H1 (cell line): ENCODE data around the gene KLK8. TPM values are rescaled to one million over a fixed set of nuclear protein-coding genes. Genes with fewer than 3 reads are reported as not detected.
A peak's percentile ranks its signal among the peaks of the same experiment; 100 is the strongest.

Experiments
- CTCF ChIA-PET: fragments of 300-600 bp; sonication (Branson Sonifier 250); formaldehyde crosslinking; loops from one replicate; lab custom pipeline; 2021; ENCODE audit not compliant: partially characterized antibody; lab: Charles Lee
- POLR2A ChIA-PET: fragments of 300-600 bp; sonication (Branson Sonifier 250); formaldehyde crosslinking; loops from one replicate; lab custom pipeline; 2021; ENCODE audit warnings: inconsistent platforms; ENCODE audit not compliant: partially characterized antibody; lab: Charles Lee
- DNase-seq, 2 experiments: peaks; one replicate each; pipeline versions ENCODE4 v3.0.0 to v3.0.0-alpha.2; 2010 to 2022; ENCODE audit warnings: low spot score in 2 of 2, low read depth in 1 of 2, mixed read lengths in 1 of 2
- FAIRE-seq: peaks from 2 replicates; lab custom pipeline; 2011; peaks lifted over from hg19 to GRCh38; lab: Jason Lieb, UNC
- H2AFZ ChIP-seq: 2 replicates; pipeline ENCODE4 v1.8.1; 2012; ENCODE audit warnings: low read length, inconsistent platforms
- H2AK5ac ChIP-seq: 2 replicates; pipeline ENCODE4 v1.6.1; 2013; ENCODE audit warnings: low read depth, low read length
- H2BK120ac ChIP-seq: replicated peaks from 2 replicates; pipeline ENCODE3; 2013; ENCODE audit warnings: low read depth, low read length, inconsistent platforms
- H2BK12ac ChIP-seq: 2 replicates; pipeline ENCODE4 v1.6.1; 2013; ENCODE audit warnings: low read depth, low read length
- H2BK15ac ChIP-seq: 2 replicates; pipeline ENCODE4 v1.6.1; 2013; ENCODE audit warnings: low read length
- H2BK20ac ChIP-seq: 2 replicates; pipeline ENCODE4 v1.6.1; 2013; ENCODE audit warnings: low read length
- H2BK5ac ChIP-seq: 2 replicates; pipeline ENCODE4 v1.6.1; 2013; ENCODE audit warnings: low read depth, low read length
- H3K14ac ChIP-seq: 2 replicates; pipeline ENCODE4 v1.6.1; 2013; ENCODE audit warnings: inconsistent platforms; ENCODE audit not compliant: insufficient read length
- H3K18ac ChIP-seq: 2 replicates; pipeline ENCODE4 v1.6.1; 2013; ENCODE audit warnings: low read length; ENCODE audit errors: extremely low read depth
- H3K23ac ChIP-seq: 2 replicates; pipeline ENCODE4 v1.6.1; 2013; ENCODE audit warnings: inconsistent platforms; ENCODE audit not compliant: insufficient read length
- H3K23me2 ChIP-seq: 2 replicates; pipeline ENCODE4 v1.6.1; 2013; ENCODE audit warnings: low read depth, low read length
- H3K27ac ChIP-seq: 2 replicates; pipeline ENCODE4 v1.6.1; 2011; ENCODE audit warnings: low read depth, low read length, inconsistent platforms
- H3K27me3 ChIP-seq, 4 experiments: replicated peaks in 1 of 4; 1 replicate in 1 of 4; 2 replicates in 3 of 4; pipeline versions ENCODE4 v1.6.1 to v1.8.1; 2011 to 2013; ENCODE audit warnings: low read length in 3 of 4, mild to moderate bottlenecking in 3 of 4, inconsistent platforms in 2 of 4, mixed read lengths in 2 of 4, moderate library complexity in 1 of 4; ENCODE audit not compliant: control insufficient read depth in 3 of 4, insufficient read depth in 3 of 4; ENCODE audit errors: extremely low read depth in 1 of 4
- H3K36me3 ChIP-seq, 4 experiments: 2 replicates each; pipeline versions ENCODE4 v1.6.1 to v1.8.1; 2011 to 2013; ENCODE audit warnings: mild to moderate bottlenecking in 4 of 4, low read length in 3 of 4, moderate library complexity in 2 of 4, control low read depth in 1 of 4, inconsistent platforms in 1 of 4; ENCODE audit not compliant: insufficient read depth in 4 of 4, control insufficient read depth in 2 of 4
- H3K4ac ChIP-seq: replicated peaks from 2 replicates; pipeline ENCODE3; 2013; ENCODE audit warnings: low read length, low read depth, mixed read lengths, inconsistent platforms; ENCODE audit not compliant: insufficient read length
- H3K4me1 ChIP-seq, 4 experiments: replicated peaks in 1 of 4; 1 replicate in 1 of 4; 2 replicates in 3 of 4; pipeline versions ENCODE4 v1.6.1 to v1.8.1; 2011 to 2013; ENCODE audit warnings: low read length in 3 of 4, inconsistent platforms in 2 of 4, mixed read lengths in 1 of 4; ENCODE audit not compliant: insufficient read depth in 4 of 4, control insufficient read depth in 3 of 4
- H3K4me2 ChIP-seq, 2 experiments: 2 replicates each; pipeline versions ENCODE4 v1.6.1 to v1.8.1; 2011 to 2013; ENCODE audit warnings: low read depth in 2 of 2, low read length in 2 of 2, control low read depth in 1 of 2, inconsistent platforms in 1 of 2, mild to moderate bottlenecking in 1 of 2; ENCODE audit not compliant: insufficient read depth in 1 of 2
- H3K4me3 ChIP-seq, 4 experiments: fragments of 200-600, 300-600 bp in 1 of 4; sonication (generic), shearing (Covaris generic), sonication (Bioruptor Twin) in 1 of 4; 2 replicates each; pipeline versions ENCODE4 v1.5.1 to v1.8.1; 2011 to 2016; ENCODE audit warnings: low read length in 4 of 4, low read depth in 3 of 4, control low read depth in 2 of 4, inconsistent platforms in 2 of 4, mild to moderate bottlenecking in 2 of 4, mixed read lengths in 1 of 4, moderate library complexity in 1 of 4; ENCODE audit not compliant: insufficient read depth in 2 of 4; ENCODE audit errors: extremely low read depth in 1 of 4
- H3K56ac ChIP-seq: replicated peaks from 2 replicates; pipeline ENCODE3; 2013; ENCODE audit warnings: low read depth, mild to moderate bottlenecking, mixed read lengths, low read length, inconsistent platforms; ENCODE audit not compliant: insufficient read length
- H3K79me1 ChIP-seq: 2 replicates; pipeline ENCODE4 v1.6.1; 2013; ENCODE audit warnings: low read depth, low read length, control low read depth
- H3K79me2 ChIP-seq, 2 experiments: 2 replicates each; pipeline versions ENCODE4 v1.6.1 to v1.8.1; 2012 to 2013; ENCODE audit warnings: low read length in 2 of 2, mild to moderate bottlenecking in 2 of 2, inconsistent platforms in 1 of 2; ENCODE audit not compliant: insufficient read depth in 2 of 2, control insufficient read depth in 1 of 2
- H3K9ac ChIP-seq, 4 experiments: replicated peaks in 1 of 4; 1 replicate in 1 of 4; 2 replicates in 3 of 4; pipeline versions ENCODE4 v1.6.1 to v1.8.1; 2011 to 2013; ENCODE audit warnings: low read depth in 3 of 4, low read length in 3 of 4, control low read depth in 2 of 4, mild to moderate bottlenecking in 2 of 4, moderate library complexity in 2 of 4, inconsistent platforms in 1 of 4; ENCODE audit errors: extremely low read depth in 1 of 4
- H3K9me3 ChIP-seq, 2 experiments: 2 replicates each; pipeline versions ENCODE4 v1.6.1 to v1.8.1; 2012 to 2013; ENCODE audit warnings: mild to moderate bottlenecking in 2 of 2, moderate library complexity in 2 of 2, control low read depth in 1 of 2, inconsistent platforms in 1 of 2, low read depth in 1 of 2, low read length in 1 of 2, mixed read lengths in 1 of 2; ENCODE audit not compliant: insufficient read depth in 2 of 2
- H4K20me1 ChIP-seq, 2 experiments: replicated peaks in 1 of 2; 2 replicates each; pipeline versions ENCODE3 to v1.8.1; 2011 to 2013; ENCODE audit warnings: inconsistent platforms in 2 of 2, low read length in 2 of 2, mild to moderate bottlenecking in 1 of 2; ENCODE audit not compliant: insufficient read depth in 2 of 2, control insufficient read depth in 1 of 2
- H4K5ac ChIP-seq: 2 replicates; pipeline ENCODE4 v1.6.1; 2013; ENCODE audit warnings: low read length, low read depth, mixed read lengths, inconsistent platforms; ENCODE audit not compliant: insufficient read length
- H4K8ac ChIP-seq: 2 replicates; pipeline ENCODE4 v1.8.0; 2013; ENCODE audit warnings: mild to moderate bottlenecking, moderate library complexity, low read length, inconsistent platforms; ENCODE audit not compliant: insufficient read depth; ENCODE audit errors: extremely low read depth
- H4K91ac ChIP-seq: replicated peaks from 2 replicates; pipeline ENCODE3; 2013; ENCODE audit warnings: low read length, mixed read lengths, inconsistent platforms; ENCODE audit not compliant: insufficient read length
- ATF3 ChIP-seq: IDR thresholded peaks from 2 replicates; pipeline ENCODE4 v1.6.1; 2011; ENCODE audit warnings: low read depth, mild to moderate bottlenecking, low read length; ENCODE audit not compliant: insufficient read depth
- CEBPB ChIP-seq: IDR thresholded peaks from 2 replicates; pipeline ENCODE4 v1.6.1; 2012; ENCODE audit warnings: low read depth, low read length
- E2F6 ChIP-seq: IDR thresholded peaks from 2 replicates; pipeline ENCODE4 v1.6.1; 2012; ENCODE audit warnings: inconsistent platforms
- EGR1 ChIP-seq: IDR thresholded peaks from 2 replicates; pipeline ENCODE4 v1.6.1; 2011; ENCODE audit warnings: low read depth, low read length, borderline replicate concordance
- MAX ChIP-seq: IDR thresholded peaks from 2 replicates; pipeline ENCODE4 v1.6.1; 2012; ENCODE audit warnings: inconsistent platforms
- PHF8 ChIP-seq: fragments of 200-600 bp; sonication (generic); conservative IDR thresholded peaks from 2 replicates; pipeline ENCODE4 v1.7.1; 2012; ENCODE audit warnings: low read depth, mild to moderate bottlenecking, inconsistent platforms, low read length, moderate library complexity
- SAP30 ChIP-seq: fragments of 300-600 bp; sonication (generic); IDR thresholded peaks from 2 replicates; pipeline ENCODE4 v1.7.1; 2012; ENCODE audit warnings: low read length, moderate library complexity, mild to moderate bottlenecking, inconsistent platforms; ENCODE audit not compliant: insufficient read depth, insufficient replicate concordance
- SRF ChIP-seq: IDR thresholded peaks from 2 replicates; pipeline ENCODE4 v1.6.1; 2011; ENCODE audit warnings: mild to moderate bottlenecking, low read depth, low read length, moderate library complexity
- USF2 ChIP-seq: IDR thresholded peaks from 2 replicates; pipeline ENCODE4 v1.6.1; 2011; ENCODE audit warnings: low read length, improper control_type of control experiment
- ZNF274 ChIP-seq: IDR thresholded peaks from 2 replicates; pipeline ENCODE4 v1.7.0; 2012; ENCODE audit warnings: low read length, borderline replicate concordance; ENCODE audit errors: extremely low read depth
- WGBS, 2 experiments: shearing (Covaris generic) in 1 of 2; methylation state at CpG; one replicate each; pipeline versions ENCODE4 v1.1.6 to v1.1.7; 2013 to 2015; ENCODE audit warnings: low lambda C conversion rate in 2 of 2, mixed read lengths in 2 of 2, inconsistent platforms in 1 of 2, low coverage in 1 of 2, missing lambda C conversion rate in 1 of 2; ENCODE audit not compliant: insufficient replicate concordance in 2 of 2, insufficient coverage in 1 of 2, insufficient read length in 1 of 2; ENCODE audit errors: extremely low coverage in 1 of 2, missing lambda C conversion rate in 1 of 2; 5-methylcytosine and 5-hydroxymethylcytosine counted together
- polyA plus RNA-seq, 7 experiments: library from polyadenylated mRNA; depleted of rRNA in 3 of 7; stranded (reverse) in 5 of 7; unstranded in 2 of 7; fragments of >200 nt in 5 of 7; fragments of 200-250 nt in 2 of 7; gene quantifications; 1 replicate in 5 of 7; 2 replicates in 1 of 7; 4 replicates in 1 of 7; pipeline versions ENCODE4 v1.2.1 to v1.2.3, GENCODE V29; 2011 to 2013; ENCODE audit warnings: missing spikeins in 2 of 7, mixed read lengths in 2 of 7
- total RNA-seq: library from RNA; stranded (reverse); fragmentation: NEBNext Ultra II Directional; extraction: Animal tissue kit (Norgen Biotek cat#: 25700); gene quantifications from 2 replicates; pipeline ENCODE4 v1.2.1, GENCODE V29; 2021

Gene KLK8
- total and polyA plus RNA-seq, 2 of the 8 experiments (the other 6 are each of a cell fraction or from before 2014, with no cell fraction given): 2.9 to 3.6 TPM

GRCh38 chr19:50949861-50950260 is 51.5 kb downstream of the KLK8 start:
- H3K27me3 ChIP-seq: peaks cover 0 to 3% (median 0%) of the 10 kb centered on the region in 4 experiments; a peak in 2 of 7 replicates
- WGBS, 2 experiments: 88% methylated on average over 18 of the region's 19 CpGs; no CpG with 5 or more reads in 1 of the 2 experiments
- H3K23ac ChIP-seq: no peak overlapping the region
- H2BK15ac ChIP-seq: no peak overlapping the region
- no peak overlapping the region for H4K5ac ChIP-seq
- DNase-seq (no peak), FAIRE-seq (no peak)
- no peak overlapping the region for H3K27ac ChIP-seq
- H4K20me1 ChIP-seq: no peaks in the 10 kb centered on the region
- H3K18ac ChIP-seq: no peak overlapping the region; the same call in 1 of the 2 replicates
- no peak overlapping the region for H2BK20ac ChIP-seq
- no peak overlapping the region; the same call in 1 of the 2 replicates for H4K8ac ChIP-seq
- no peaks in the 10 kb centered on the region for H3K79me1 ChIP-seq
- no peak overlapping the region for H4K91ac ChIP-seq
- POLR2A ChIA-PET: interaction anchor here (1.5 kb wide), 1 partner anchor 67 kb away, joined by 4 read pairs; no protein-coding TSS in a partner anchor
- H3K4me3 ChIP-seq: no peak overlapping the region
- H3K4me1 ChIP-seq: peaks cover 0 to 7% (median 4%) of the 10 kb centered on the region in 4 experiments; a peak in 6 of 7 replicates
- no peaks in the 10 kb centered on the region for H3K36me3 ChIP-seq
- H2AK5ac ChIP-seq: no peak overlapping the region
- H3K9me3 ChIP-seq: no peaks in the 10 kb centered on the region
- 0 out of 2 replicates have a peak overlapping the region, but pooled peaks have one; percentile 60 for H2BK12ac ChIP-seq
- no peak overlapping the region for H3K4ac ChIP-seq
- no peak overlapping the region for H3K4me2 ChIP-seq
- no peak overlapping the region for H2AFZ ChIP-seq
- no peaks in the 10 kb centered on the region for H3K79me2 ChIP-seq
- no peak overlapping the region for H3K9ac ChIP-seq
- H3K56ac ChIP-seq: no peak overlapping the region
- peaks cover 4% of the 10 kb centered on the region; the same call in 1 of the 2 replicates for H3K23me2 ChIP-seq
- H2BK120ac ChIP-seq: no peak overlapping the region
- H3K14ac ChIP-seq: no peak overlapping the region
- H2BK5ac ChIP-seq: no peak overlapping the region; the same call in 1 of the 2 replicates
- CTCF ChIA-PET: interaction anchor here (1.0 to 2.8 kb wide), 6 partner anchors 10 to 27 kb away, joined by 3 to 9 read pairs (median 4); no protein-coding TSS in a partner anchor
- no peak for TF ChIP-seq ATF3
- no peak for TF ChIP-seq SAP30
- TF ChIP-seq ZNF274: no peak
- no peak for TF ChIP-seq USF2
- TF ChIP-seq SRF: no peak
- TF ChIP-seq PHF8: no peak
- no peak for TF ChIP-seq E2F6
- no peak for TF ChIP-seq CEBPB
- no peak for TF ChIP-seq EGR1
- TF ChIP-seq MAX: no peak
